Chondrocyte (in vitro differentiated cells): Measurements from ENCODE around the gene DAB2IP. TPM values are rescaled to one million over a fixed set of nuclear protein-coding genes. Genes with fewer than 3 reads are reported as not detected.

ENCODE experiments used
- DNase-seq: peaks from one replicate; pipeline ENCODE4 v3.0.0; 2021; ENCODE audit warnings: mixed read lengths, low spot score
- H3K27ac Mint-ChIP-seq: one replicate; pipeline ENCODE4 v1.8.0; 2021; ENCODE audit warnings: mild to moderate bottlenecking, moderate library complexity, mixed read lengths; ENCODE audit not compliant: unreplicated experiment
- H3K27me3 Mint-ChIP-seq: 2 replicates; pipeline ENCODE4 v1.8.0; 2021; ENCODE audit warnings: low read depth, mixed read lengths
- H3K36me3 Mint-ChIP-seq: 2 replicates; pipeline ENCODE4 v1.8.0; 2021; ENCODE audit warnings: low read depth, mixed read lengths
- H3K4me1 Mint-ChIP-seq: 2 replicates; pipeline ENCODE4 v1.8.0; 2021; ENCODE audit warnings: low read depth, mild to moderate bottlenecking, mixed read lengths
- H3K4me3 Mint-ChIP-seq: one replicate; pipeline ENCODE4 v1.8.0; 2021; ENCODE audit warnings: mild to moderate bottlenecking, moderate library complexity, mixed read lengths; ENCODE audit not compliant: unreplicated experiment
- H3K9me3 Mint-ChIP-seq: 2 replicates; pipeline ENCODE4 v1.8.0; 2021; ENCODE audit warnings: low read depth, mixed read lengths
- total RNA-seq: library from RNA; stranded (reverse); gene quantifications from 3 replicates; pipeline ENCODE4 v1.2.1, GENCODE V29; 2021
- TF ChIP-seq, protein P1 (sequence below): fragments of 200-600 bp; sonication (generic); IDR thresholded peaks from 2 replicates; pipeline ENCODE4 v1.5.0; 2021; ENCODE audit warnings: antibody characterized with exemption, mild to moderate bottlenecking, moderate library complexity

The DAB2IP gene
- total RNA-seq, 1 donor from 2014 or later, result 58.5 TPM

DNA sequence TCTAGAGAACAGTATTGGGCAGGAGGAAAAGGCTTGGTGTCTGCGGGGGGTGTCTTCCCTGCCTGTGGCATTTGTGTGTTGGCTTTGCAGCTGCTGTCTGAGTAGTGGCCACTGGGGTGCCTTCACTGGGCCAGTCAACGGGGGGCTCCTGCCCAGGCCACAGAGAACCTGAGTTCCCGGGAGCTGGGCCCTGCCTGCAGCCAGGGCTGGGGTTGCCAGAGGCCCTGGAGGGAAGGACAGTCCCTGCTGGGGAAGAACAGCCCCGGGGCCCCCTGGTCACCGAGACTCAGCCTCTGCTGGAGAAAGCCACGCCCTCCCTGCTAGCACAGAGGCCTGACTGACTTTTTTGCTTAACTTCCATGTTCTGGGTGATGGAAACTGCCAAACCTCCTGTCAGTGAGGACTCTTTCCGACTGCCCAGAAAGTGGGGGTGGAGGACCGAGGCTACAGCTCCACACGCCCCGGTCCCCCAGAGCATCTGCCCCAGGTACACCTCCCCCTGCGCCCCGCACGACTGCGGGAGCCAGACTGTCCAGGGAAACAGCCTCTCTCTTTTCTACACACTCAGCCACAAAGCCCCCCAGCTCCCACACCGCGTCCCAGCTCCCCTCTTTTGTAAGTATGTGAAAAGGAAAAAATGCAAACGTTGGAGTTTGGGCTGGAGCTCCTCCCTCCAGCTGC, 133.4 kb downstream of the DAB2IP start:
- TF ChIP-seq, protein P1, sequence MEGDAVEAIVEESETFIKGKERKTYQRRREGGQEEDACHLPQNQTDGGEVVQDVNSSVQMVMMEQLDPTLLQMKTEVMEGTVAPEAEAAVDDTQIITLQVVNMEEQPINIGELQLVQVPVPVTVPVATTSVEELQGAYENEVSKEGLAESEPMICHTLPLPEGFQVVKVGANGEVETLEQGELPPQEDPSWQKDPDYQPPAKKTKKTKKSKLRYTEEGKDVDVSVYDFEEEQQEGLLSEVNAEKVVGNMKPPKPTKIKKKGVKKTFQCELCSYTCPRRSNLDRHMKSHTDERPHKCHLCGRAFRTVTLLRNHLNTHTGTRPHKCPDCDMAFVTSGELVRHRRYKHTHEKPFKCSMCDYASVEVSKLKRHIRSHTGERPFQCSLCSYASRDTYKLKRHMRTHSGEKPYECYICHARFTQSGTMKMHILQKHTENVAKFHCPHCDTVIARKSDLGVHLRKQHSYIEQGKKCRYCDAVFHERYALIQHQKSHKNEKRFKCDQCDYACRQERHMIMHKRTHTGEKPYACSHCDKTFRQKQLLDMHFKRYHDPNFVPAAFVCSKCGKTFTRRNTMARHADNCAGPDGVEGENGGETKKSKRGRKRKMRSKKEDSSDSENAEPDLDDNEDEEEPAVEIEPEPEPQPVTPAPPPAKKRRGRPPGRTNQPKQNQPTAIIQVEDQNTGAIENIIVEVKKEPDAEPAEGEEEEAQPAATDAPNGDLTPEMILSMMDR, result peak; percentile 20
- Mint-ChIP-seq H3K4me3 (no peak overlapping the region), H3K27ac (peak overlapping the region; percentile 45), H3K9me3 (no peaks in the 10 kb centered on the region), H3K36me3 (peaks cover 26% of the 10 kb centered on the region), H3K4me1 (peaks cover 10% of the 10 kb centered on the region), H3K27me3 (no peaks in the 10 kb centered on the region)
- peak; percentile 80 for DNase-seq

DNA sequence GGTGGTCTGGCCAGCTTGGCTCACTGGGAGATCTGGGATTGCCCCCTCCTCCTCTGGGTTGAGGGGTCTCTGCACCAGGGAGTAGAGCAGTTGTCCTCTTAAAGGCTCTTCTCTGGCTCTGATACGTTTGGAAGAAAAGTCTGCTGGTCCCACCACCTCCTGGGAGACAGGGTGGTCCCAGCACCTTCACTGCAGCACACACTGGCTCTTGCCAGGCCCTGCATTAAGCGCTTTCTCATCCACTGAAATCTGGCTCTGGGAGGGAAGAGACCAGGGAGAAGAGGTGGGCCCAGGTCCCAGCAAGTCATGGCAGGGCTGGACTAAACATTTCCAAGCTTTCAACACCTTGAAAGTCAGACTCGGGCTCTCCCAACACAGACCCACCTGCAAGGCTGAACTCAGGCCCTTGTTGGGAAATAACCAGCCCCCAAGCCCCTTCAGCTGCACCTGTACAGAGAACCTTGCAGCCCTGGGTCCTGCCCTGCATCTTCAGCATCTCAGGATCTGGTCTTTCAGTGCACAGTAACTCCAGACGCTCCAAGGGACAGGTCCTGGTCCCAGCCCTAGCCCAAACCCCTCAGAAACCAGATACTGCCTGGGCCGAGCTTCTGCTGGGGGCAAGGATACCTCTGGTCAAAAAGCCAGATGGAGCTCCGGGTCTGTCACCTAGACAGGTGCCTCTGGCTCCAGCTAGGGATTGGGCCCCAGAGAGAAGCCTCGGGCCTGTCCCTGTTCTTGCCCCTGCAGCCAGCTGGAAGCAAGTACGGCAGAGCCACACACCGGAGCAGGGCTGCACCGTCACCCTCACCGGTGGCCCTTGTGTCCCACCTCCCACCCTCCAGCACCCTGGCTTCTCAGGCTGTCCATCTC, 134.5 kb downstream of the DAB2IP start:
- TF ChIP-seq, protein P1, result no peak
- peak; percentile 68 for DNase-seq
- Mint-ChIP-seq H3K36me3 (peaks cover 20% of the 10 kb centered on the region), H3K4me1 (peaks cover 10% of the 10 kb centered on the region), H3K4me3 (no peak overlapping the region), H3K27me3 (no peaks in the 10 kb centered on the region), H3K27ac (peak overlapping the region; percentile 69), H3K9me3 (no peaks in the 10 kb centered on the region)

DNA sequence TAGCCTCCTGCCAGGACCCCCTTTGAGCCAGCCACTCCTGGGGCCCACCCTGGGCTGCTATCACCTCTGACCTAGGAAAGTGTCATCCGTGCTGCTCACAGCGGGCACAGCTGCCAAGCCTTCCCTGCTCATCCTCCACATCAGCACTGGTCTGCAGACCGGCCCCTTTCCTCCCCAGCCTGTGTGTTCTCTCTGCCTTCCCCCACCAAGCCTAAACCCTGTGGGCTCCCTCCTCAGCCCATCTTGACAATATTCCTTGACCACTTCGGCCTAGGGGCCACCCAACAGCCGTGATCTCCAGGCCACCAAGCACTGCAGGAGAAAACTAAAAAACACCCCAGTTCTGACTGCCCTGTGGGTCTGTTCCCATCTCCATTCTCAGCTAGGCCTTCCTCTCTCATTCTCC, 135.1 kb downstream of the DAB2IP start:
- Mint-ChIP-seq H3K4me1 (peaks cover 10% of the 10 kb centered on the region), H3K27me3 (no peaks in the 10 kb centered on the region), H3K36me3 (peaks cover 14% of the 10 kb centered on the region), H3K4me3 (no peak overlapping the region), H3K9me3 (no peaks in the 10 kb centered on the region), H3K27ac (no peak overlapping the region)
- TF ChIP-seq, protein P1, result no peak
- DNase-seq, result no peak

- Mint-ChIP-seq H3K4me1 (peaks cover 10% of the 10 kb centered on the region), H3K36me3 (peaks cover 12% of the 10 kb centered on the region), H3K27ac (no peak overlapping the region), H3K27me3 (no peaks in the 10 kb centered on the region), H3K4me3 (no peak overlapping the region), H3K9me3 (no peaks in the 10 kb centered on the region)
- DNase-seq, result no peak
- TF ChIP-seq, protein P1, result no peak
These were observed 135.6 kb downstream of the DAB2IP start for GRCh38 chr9:121786998-121787422.

DNA sequence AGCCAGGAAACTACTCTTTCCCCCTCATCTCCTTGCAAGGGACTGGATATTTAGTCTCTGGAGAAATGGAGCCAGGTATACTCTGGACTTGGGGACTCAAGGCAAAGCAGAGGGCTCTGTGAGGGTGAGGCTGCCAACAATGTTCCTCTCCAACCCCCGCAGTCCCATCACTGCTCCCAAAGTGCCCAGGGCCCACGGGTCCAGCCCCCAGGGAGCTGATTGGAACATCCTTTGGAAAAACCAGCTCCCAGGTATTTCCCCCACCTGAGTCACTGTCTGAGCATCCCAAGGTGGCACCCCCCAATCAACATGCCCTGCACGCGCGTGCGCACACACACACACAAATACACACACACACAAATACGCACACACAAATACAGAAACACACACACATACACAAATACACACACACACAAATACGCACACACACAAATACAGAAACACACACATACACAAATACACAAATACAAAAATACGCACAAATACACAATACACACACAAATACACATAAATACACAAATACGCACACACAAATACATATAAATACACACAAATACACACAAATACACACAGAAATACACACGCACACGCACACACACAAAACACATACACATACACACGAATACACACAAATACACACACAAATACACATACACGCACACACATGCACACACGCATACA, 137.4 kb downstream of the DAB2IP start:
- H3K36me3 Mint-ChIP-seq, result peaks cover 5% of the 10 kb centered on the region
- no peaks in the 10 kb centered on the region for H3K9me3 Mint-ChIP-seq
- TF ChIP-seq, protein P1, result no peak
- no peak overlapping the region for H3K4me3 Mint-ChIP-seq
- H3K27me3 Mint-ChIP-seq, result no peaks in the 10 kb centered on the region
- DNase-seq, result no peak
- no peak overlapping the region for H3K27ac Mint-ChIP-seq
- peaks cover 8% of the 10 kb centered on the region for H3K4me1 Mint-ChIP-seq
